GM18519 (cell line): ENCODE data around the gene TRAF7.

Experiments
- ATAC-seq: cut with Tn5 transposase; IDR thresholded peaks from one replicate; pipeline ENCODE4 v1.9.1; 2021; ENCODE audit warnings: mild to moderate bottlenecking, moderate library complexity; ENCODE audit not compliant: unreplicated experiment, low FRiP score

The TRAF7 gene

GRCh38 chr16:2147378-2147777 is 8.2 kb upstream of the TRAF7 start:
- ATAC-seq, result no peak

- no peak for ATAC-seq
Measured at GRCh38 chr16:2147981-2148671, 7.5 kb upstream of the TRAF7 start, which contains the start of gene RAB26. TSS of gene RAB26 (plus strand) at chr16:2148625. CDS start at chr16:2148784, 159 bp downstream.

- ATAC-seq, result no peak
Measured at GRCh38 chr16:2148714-2149629, 6.6 kb upstream of the TRAF7 start.

GRCh38 chr16:2149630-2150417 is 5.8 kb upstream of the TRAF7 start:
- no peak for ATAC-seq

- ATAC-seq, result no peak
Measured at GRCh38 chr16:2150418-2151187, 5.0 kb upstream of the TRAF7 start.

GRCh38 chr16:2151188-2152091 is 4.1 kb upstream of the TRAF7 start:
- ATAC-seq, result no peak

- no peak for ATAC-seq
Measured at GRCh38 chr16:2152695-2153506, 2.7 kb upstream of the TRAF7 start.

GRCh38 chr16:2154533-2155090 is 970 bp upstream of the TRAF7 start:
- ATAC-seq, result no peak

- no peak for ATAC-seq
Measured at GRCh38 chr16:2155977-2156848, 631 bp downstream of the TRAF7 start.

- no peak for ATAC-seq
Measured at GRCh38 chr16:2156849-2157224, 1.3 kb downstream of the TRAF7 start.

- ATAC-seq, result no peak
Measured at GRCh38 chr16:2157480-2158261, 2.1 kb downstream of the TRAF7 start.

- ATAC-seq, result no peak
Measured at GRCh38 chr16:2158262-2158638, 2.7 kb downstream of the TRAF7 start.

GRCh38 chr16:2159175-2159838 is 3.7 kb downstream of the TRAF7 start:
- no peak for ATAC-seq

GRCh38 chr16:2160915-2161551 is 5.5 kb downstream of the TRAF7 start:
- no peak for ATAC-seq

- no peak for ATAC-seq
Measured at GRCh38 chr16:2161911-2162310, 6.3 kb downstream of the TRAF7 start.
